Endodermal cell (in vitro differentiated cells): ENCODE measurements around the gene MRPL49. TPM values are rescaled to one million over a fixed set of nuclear protein-coding genes. Genes with fewer than 3 reads are reported as not detected.
A peak's percentile ranks its signal among the peaks of the same experiment; 100 is the strongest.

Source experiments
- DNase-seq: peaks from one replicate; pipeline ENCODE4 v3.0.0-alpha.2; 2017
- H3K27ac ChIP-seq: 2 replicates; pipeline ENCODE4 v1.5.1; 2013; ENCODE audit warnings: mild to moderate bottlenecking, low read depth, low read length, moderate library complexity
- H3K27me3 ChIP-seq: 2 replicates; pipeline ENCODE4 v1.6.1; 2013; ENCODE audit warnings: mild to moderate bottlenecking, low read length, moderate library complexity; ENCODE audit not compliant: insufficient read depth, control insufficient read depth, poor library complexity, severe bottlenecking
- H3K36me3 ChIP-seq: 2 replicates; pipeline ENCODE4 v1.7.0; 2013; ENCODE audit warnings: mild to moderate bottlenecking, low read length, moderate library complexity; ENCODE audit not compliant: control insufficient read depth, insufficient read depth
- H3K4me1 ChIP-seq: one replicate; pipeline ENCODE4 v1.7.0; 2013; ENCODE audit warnings: low read length; ENCODE audit not compliant: control insufficient read depth, insufficient read depth
- H3K4me3 ChIP-seq: 2 replicates; pipeline ENCODE4 v1.5.1; 2013; ENCODE audit warnings: mild to moderate bottlenecking, low read length, moderate library complexity
- H3K9ac ChIP-seq: 2 replicates; pipeline ENCODE4 v1.6.1; 2013; ENCODE audit warnings: mild to moderate bottlenecking, low read length, moderate library complexity; ENCODE audit not compliant: poor library complexity, severe bottlenecking; ENCODE audit errors: extremely low read depth
- H3K9me3 ChIP-seq: 2 replicates; pipeline ENCODE4 v1.6.1; 2013; ENCODE audit warnings: mild to moderate bottlenecking, low read length, moderate library complexity; ENCODE audit not compliant: control insufficient read depth
- H3K27ac Mint-ChIP-seq: 2 replicates; pipeline ENCODE4 v1.8.0; 2020; ENCODE audit warnings: mixed read lengths
- H3K27me3 Mint-ChIP-seq: 2 replicates; pipeline ENCODE4 v1.8.0; 2021; ENCODE audit warnings: mild to moderate bottlenecking, mixed read lengths; ENCODE audit not compliant: insufficient read depth
- H3K36me3 Mint-ChIP-seq: 2 replicates; pipeline ENCODE4 v1.8.0; 2020; ENCODE audit warnings: low read depth, mixed read lengths
- H3K4me1 Mint-ChIP-seq: 2 replicates; pipeline ENCODE4 v1.8.0; 2020; ENCODE audit warnings: mixed read lengths
- H3K4me3 Mint-ChIP-seq: 2 replicates; pipeline ENCODE4 v1.8.0; 2020; ENCODE audit warnings: mild to moderate bottlenecking, moderate library complexity, mixed read lengths
- H3K9me3 Mint-ChIP-seq: 2 replicates; pipeline ENCODE4 v1.8.0; 2020; ENCODE audit warnings: mild to moderate bottlenecking, mixed read lengths
- CTCF ChIP-seq: fragments of 200-600 bp; sonication (generic); conservative IDR thresholded peaks from 2 replicates; pipeline ENCODE4 v1.5.0; 2021; ENCODE audit warnings: antibody characterized with exemption, mild to moderate bottlenecking
- WGBS, 2 experiments: methylation state at CpG; one replicate each; pipeline versions ENCODE4 v1.1.5 to v1.1.7; 2013; ENCODE audit warnings: missing lambda C conversion rate in 2 of 2, mixed read lengths in 1 of 2; ENCODE audit not compliant: insufficient coverage in 1 of 2, insufficient read length in 1 of 2; 5-methylcytosine and 5-hydroxymethylcytosine counted together
- total RNA-seq, 2 donors: library from RNA; stranded (reverse); fragmentation: NEBNext Ultra II Directional in 1 of 2; extraction: Animal tissue kit (Norgen Biotek cat#: 25700) in 1 of 2; gene quantifications; 2 replicates in 1 of 2; 3 replicates in 1 of 2; pipeline ENCODE4 v1.2.1, GENCODE V29; 2021

MRPL49 gene
- total RNA-seq, 2 donors from 2014 or later = 53.9 to 56.6 TPM

GRCh38 chr11:65078151-65078550, 44.0 kb upstream of the MRPL49 start:
- Mint-ChIP-seq H3K27me3 (no peaks in the 10 kb centered on the region), H3K4me1 (peaks cover 7% of the 10 kb centered on the region), H3K9me3 (no peaks in the 10 kb centered on the region), H3K27ac (peak overlapping the region; percentile 50), H3K4me3 (no peak overlapping the region), H3K36me3 (peaks cover 48% of the 10 kb centered on the region)
- no peaks in the 10 kb centered on the region for H3K27me3 ChIP-seq
- H3K36me3 ChIP-seq = peaks cover 47% of the 10 kb centered on the region
- peak; percentile 77 for TF ChIP-seq CTCF
- no peaks in the 10 kb centered on the region for H3K4me1 ChIP-seq
- peak; percentile 87 for DNase-seq
- no peak overlapping the region for H3K27ac ChIP-seq
- WGBS, 2 experiments = 87 to 100% methylated on average over 2 to 3 of the region's 3 CpGs
- no peaks in the 10 kb centered on the region for H3K9me3 ChIP-seq
- no peak overlapping the region for H3K4me3 ChIP-seq
- H3K9ac ChIP-seq = no peak overlapping the region

- H3K27me3 Mint-ChIP-seq = no peaks in the 10 kb centered on the region
- Histone ChIP-seq H3K36me3 (peaks cover 47% of the 10 kb centered on the region), H3K9me3 (no peaks in the 10 kb centered on the region), H3K4me3 (no peak overlapping the region), H3K4me1 (no peaks in the 10 kb centered on the region), H3K9ac (no peak overlapping the region), H3K27ac (no peak overlapping the region), H3K27me3 (no peaks in the 10 kb centered on the region)
- peaks cover 8% of the 10 kb centered on the region for H3K4me1 Mint-ChIP-seq
- 93 to 97% methylated on average over 5 to 9 of the region's 9 CpGs for WGBS, 2 experiments
- no peak overlapping the region for H3K27ac Mint-ChIP-seq
- H3K4me3 Mint-ChIP-seq = no peak overlapping the region
- H3K9me3 Mint-ChIP-seq = no peaks in the 10 kb centered on the region
- no peak for DNase-seq
- no peak for TF ChIP-seq CTCF
- peaks cover 48% of the 10 kb centered on the region for H3K36me3 Mint-ChIP-seq
Observed at GRCh38 chr11:65078786-65079342, 43.3 kb upstream of the MRPL49 start.

GRCh38 chr11:65083134-65083833, 38.8 kb upstream of the MRPL49 start:
- no peak for DNase-seq
- no peak for TF ChIP-seq CTCF
- Histone ChIP-seq H3K9me3 (no peaks in the 10 kb centered on the region), H3K4me1 (no peaks in the 10 kb centered on the region), H3K9ac (peak overlapping the region; percentile 89), H3K4me3 (peak overlapping the region; percentile 99), H3K27ac (no peak overlapping the region), H3K36me3 (peaks cover 55% of the 10 kb centered on the region), H3K27me3 (no peaks in the 10 kb centered on the region)
- Mint-ChIP-seq H3K4me3 (peak overlapping the region; percentile 91), H3K27me3 (no peaks in the 10 kb centered on the region), H3K36me3 (peaks cover 42% of the 10 kb centered on the region), H3K4me1 (peaks cover 6% of the 10 kb centered on the region), H3K9me3 (no peaks in the 10 kb centered on the region), H3K27ac (peak overlapping the region; percentile 98)
- 2 to 5% methylated on average over 8 to 13 of the region's 13 CpGs for whole genome bisulfite sequencing, 2 experiments
